Spleen (tissue), 11 donors: ENCODE measurements around the gene SFXN2. TPM values are rescaled to one million over a fixed set of nuclear protein-coding genes. Genes with fewer than 3 reads are reported as not detected.
"Not testable (repeated sequence)": the region's sequence is repeated elsewhere in the genome, so short reads cannot be mapped to it uniquely, and the experiment has no call there.

ENCODE experiments used
- DNase-seq: peaks from one replicate; pipeline ENCODE4 v3.0.0-alpha.2; 2020
- H3K27ac ChIP-seq, 8 donors: fragments of 200-600 bp; sonication (generic) in 7 of 8; 1 replicate in 4 of 8; 2 replicates in 4 of 8; pipeline versions ENCODE4 v1.5.0 to v1.8.0; 2016 to 2021; ENCODE audit warnings: inconsistent platforms in 4 of 8, mild to moderate bottlenecking in 4 of 8, moderate library complexity in 1 of 8
- H3K27me3 ChIP-seq, 7 donors: fragments of 200-600 bp; sonication (generic) in 6 of 7; replicated peaks in 1 of 7; 1 replicate in 4 of 7; 2 replicates in 3 of 7; pipeline versions ENCODE4 v1.5.0 to v1.8.0; 2016 to 2021; ENCODE audit warnings: inconsistent platforms in 3 of 7, mild to moderate bottlenecking in 1 of 7
- H3K36me3 ChIP-seq, 6 donors: fragments of 200-600 bp; sonication (generic) in 5 of 6; 1 replicate in 4 of 6; 2 replicates in 2 of 6; pipeline versions ENCODE4 v1.5.0 to v1.8.0; 2016 to 2021; ENCODE audit warnings: inconsistent platforms in 2 of 6
- H3K4me1 ChIP-seq, 6 donors: fragments of 200-600 bp; sonication (generic) in 5 of 6; 1 replicate in 3 of 6; 2 replicates in 3 of 6; pipeline versions ENCODE4 v1.5.0 to v1.8.0; 2016 to 2021; ENCODE audit warnings: inconsistent platforms in 3 of 6
- H3K4me3 ChIP-seq, 8 donors: fragments of 200-600 bp; sonication (generic) in 7 of 8; 1 replicate in 4 of 8; 2 replicates in 4 of 8; pipeline versions ENCODE4 v1.5.0 to v1.8.0; 2016 to 2021; ENCODE audit warnings: inconsistent platforms in 4 of 8, mild to moderate bottlenecking in 4 of 8, moderate library complexity in 2 of 8
- H3K9me3 ChIP-seq, 8 donors: fragments of 200-600 bp; sonication (generic) in 7 of 8; 1 replicate in 4 of 8; 2 replicates in 4 of 8; pipeline versions ENCODE4 v1.5.0 to v1.8.0; 2016 to 2021; ENCODE audit warnings: inconsistent platforms in 4 of 8
- POLR2A ChIP-seq, 3 donors: fragments of 450-650 bp; IDR thresholded peaks; one replicate each; pipeline ENCODE4 v1.5.1; 2017; ENCODE audit warnings: antibody characterized with exemption in 3 of 3, mild to moderate bottlenecking in 1 of 3
- POLR2AphosphoS5 ChIP-seq, 3 donors: sonication (generic); formaldehyde crosslinking; IDR thresholded peaks; one replicate each; pipeline ENCODE4 v1.5.1; 2017; ENCODE audit warnings: antibody characterized with exemption in 3 of 3
- WGBS, 5 donors: extraction: QIAGEN DNeasy Blood & Tissue Kit in 3 of 5; methylation state at CpG; one replicate each; pipeline versions ENCODE4 v1.1.5 to v1.1.7; 2013 to 2018; 5-methylcytosine and 5-hydroxymethylcytosine counted together
- intact Hi-C: fragments of 100-400 bp; cut with DNase I; formaldehyde crosslinking; loops from one replicate; pipeline ENCODE4 v1.15.0; 2023; ENCODE audit warnings: low total_unique reads
- polyA plus RNA-seq, 3 donors: library from polyadenylated mRNA; stranded (reverse); fragments of 200-250 nt; gene quantifications; one replicate each; pipeline ENCODE4 v1.2.1, GENCODE V29; 2013
- total RNA-seq, 7 donors: library from RNA; depleted of rRNA in 3 of 7; stranded (reverse); fragments of >200 nt in 3 of 7; fragmentation: NEBNext Ultra II Directional in 4 of 7; extraction: Animal tissue kit (Norgen Biotek cat#: 25700) in 4 of 7; gene quantifications; one replicate each; pipeline versions ENCODE4 v1.1.0 to v1.2.1, GENCODE V29; 2016 to 2021
- TF ChIP-seq, protein P1 (sequence below), 11 experiments: fragments of 200-600 bp in 7 of 11; fragments of 450-650 bp in 4 of 11; sonication (generic) in 4 of 11; IDR thresholded peaks in 8 of 11; conservative IDR thresholded peaks in 3 of 11; 1 replicate in 7 of 11; 2 replicates in 4 of 11; pipeline versions ENCODE4 v1.4.0 to v1.8.0; 2016 to 2021; ENCODE audit warnings: antibody characterized with exemption in 11 of 11, inconsistent platforms in 4 of 11, mild to moderate bottlenecking in 1 of 11
- donor health status: healthy with polysubstance abuse.
- donor health status: DM: no; HTN: no; CAD: no; lungs with moderate emphysema.
- donor health status: DM: no; HTN: no; CAD: no.
- donor health status: Bipolar disorder and iron deficiency.
- donor health status: healthy.
- donor health status: DM: no; HTN: no; CAD: no.
- donor health status: DM: yes; HTN: yes; CAD: no.

Gene SFXN2
- total and polyA plus RNA-seq, 10 donors: 3.0 to 12.8 (median 9.8) TPM

- TF ChIP-seq POLR2A (IDR thresholded peaks at IDR 0.05): no peak
- TF ChIP-seq POLR2AphosphoS5 (IDR thresholded peaks at IDR 0.05): no peak
- intact Hi-C loops: no loop called here
- Histone ChIP-seq H3K9me3 (no peaks in the 10 kb centered on the region), H3K4me3 (no peak overlapping the region), H3K4me1 (peaks cover 0 to 16% (median 10%) of the 10 kb centered on the region in 6 donors), H3K27ac (peak overlapping the region in 2 of 8 donors; percentile 3 to 28), H3K36me3 (peaks cover 0 to 32% (median 5%) of the 10 kb centered on the region in 6 donors), H3K27me3 (no peaks in the 10 kb centered on the region)
- DNase-seq: no peak
- WGBS, 5 donors: 76 to 90% (median 83%) methylated on average over 4 of the region's 4 CpGs
Measured at GRCh38 chr10:102682981-102683380, 31.5 kb upstream of the SFXN2 start.

DNA sequence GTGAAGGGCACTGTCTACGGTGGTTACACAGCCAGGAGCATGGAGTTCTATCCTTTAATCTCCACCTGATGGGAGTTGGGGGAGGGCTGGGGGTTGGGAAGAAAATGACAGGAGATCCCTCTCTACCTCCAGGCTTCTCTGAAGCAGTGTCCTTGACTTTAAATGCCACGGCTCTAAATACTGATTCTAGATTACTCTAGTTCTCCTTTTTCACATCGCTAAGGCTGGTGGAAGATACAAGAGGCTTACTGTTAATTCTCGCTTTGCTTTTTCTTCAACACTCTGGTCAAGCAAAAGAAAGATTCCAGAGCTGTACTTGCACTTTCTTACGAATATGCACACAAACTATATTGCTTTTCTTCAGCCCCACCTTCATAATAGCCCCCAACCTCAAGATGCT is 30.7 kb upstream of the SFXN2 start:
- H3K9me3 ChIP-seq: no peaks in the 10 kb centered on the region
- peaks cover 0 to 35% (median 5%) of the 10 kb centered on the region in 6 donors for H3K36me3 ChIP-seq
- intact Hi-C loops: no loop called here
- peaks cover 0 to 8% (median 4%) of the 10 kb centered on the region in 6 donors for H3K4me1 ChIP-seq
- H3K27me3 ChIP-seq: no peaks in the 10 kb centered on the region
- WGBS, 5 donors: 70 to 88% (median 73%) methylated on average over 5 of the region's 5 CpGs
- TF ChIP-seq POLR2A (IDR thresholded peaks at IDR 0.05) (no peak), POLR2AphosphoS5 (IDR thresholded peaks at IDR 0.05) (no peak)
- TF ChIP-seq, protein P1, sequence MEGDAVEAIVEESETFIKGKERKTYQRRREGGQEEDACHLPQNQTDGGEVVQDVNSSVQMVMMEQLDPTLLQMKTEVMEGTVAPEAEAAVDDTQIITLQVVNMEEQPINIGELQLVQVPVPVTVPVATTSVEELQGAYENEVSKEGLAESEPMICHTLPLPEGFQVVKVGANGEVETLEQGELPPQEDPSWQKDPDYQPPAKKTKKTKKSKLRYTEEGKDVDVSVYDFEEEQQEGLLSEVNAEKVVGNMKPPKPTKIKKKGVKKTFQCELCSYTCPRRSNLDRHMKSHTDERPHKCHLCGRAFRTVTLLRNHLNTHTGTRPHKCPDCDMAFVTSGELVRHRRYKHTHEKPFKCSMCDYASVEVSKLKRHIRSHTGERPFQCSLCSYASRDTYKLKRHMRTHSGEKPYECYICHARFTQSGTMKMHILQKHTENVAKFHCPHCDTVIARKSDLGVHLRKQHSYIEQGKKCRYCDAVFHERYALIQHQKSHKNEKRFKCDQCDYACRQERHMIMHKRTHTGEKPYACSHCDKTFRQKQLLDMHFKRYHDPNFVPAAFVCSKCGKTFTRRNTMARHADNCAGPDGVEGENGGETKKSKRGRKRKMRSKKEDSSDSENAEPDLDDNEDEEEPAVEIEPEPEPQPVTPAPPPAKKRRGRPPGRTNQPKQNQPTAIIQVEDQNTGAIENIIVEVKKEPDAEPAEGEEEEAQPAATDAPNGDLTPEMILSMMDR (IDR thresholded peaks at IDR 0.05 in 8 of 11, conservative IDR thresholded peaks at IDR 0.05 in 3 of 11): no peak
- no peak for DNase-seq
- H3K4me3 ChIP-seq: no peak overlapping the region
- peak overlapping the region in 3 of 8 donors; percentile 3 to 40 (median 28) for H3K27ac ChIP-seq

DNA sequence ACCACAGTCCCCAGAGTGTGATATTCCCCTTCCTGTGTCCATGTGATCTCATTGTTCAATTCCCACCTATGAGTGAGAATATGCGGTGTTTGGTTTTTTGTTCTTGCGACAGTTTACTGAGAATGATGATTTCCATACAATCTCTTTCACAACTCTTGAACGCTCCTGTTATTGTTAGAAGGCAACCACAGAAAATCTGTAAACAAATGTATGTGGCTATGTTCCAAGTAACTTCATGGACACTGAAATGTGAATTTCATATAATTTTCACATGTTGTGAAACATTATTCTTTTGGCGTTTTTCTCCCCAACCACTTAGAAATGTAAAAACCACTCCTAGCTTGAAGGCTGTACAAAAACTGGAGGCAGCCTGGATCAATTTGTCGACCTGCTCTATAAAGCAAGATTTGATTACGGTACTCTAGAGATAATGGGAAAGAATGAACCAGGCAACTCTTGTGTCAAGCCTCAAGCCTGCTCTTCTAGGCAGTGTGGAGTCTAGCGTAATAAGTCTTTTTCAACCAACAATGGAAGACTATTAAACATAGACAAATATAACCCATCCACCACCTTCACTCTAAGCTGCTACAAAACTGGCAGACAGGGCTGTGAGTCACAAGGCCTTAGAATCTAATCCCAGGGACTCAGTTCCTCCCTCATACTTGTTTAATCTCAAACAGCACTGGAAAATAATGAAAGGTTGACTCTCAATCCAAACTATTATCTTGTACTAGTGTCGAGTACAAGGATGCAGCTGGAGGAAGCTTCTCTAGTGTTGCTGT is 23.0 kb upstream of the SFXN2 start:
- Histone ChIP-seq H3K27me3 (no peaks in the 10 kb centered on the region), H3K36me3 (peaks cover 0 to 31% (median 0%) of the 10 kb centered on the region in 6 donors), H3K4me3 (no peak overlapping the region), H3K27ac (no peak overlapping the region), H3K4me1 (no peaks in the 10 kb centered on the region), H3K9me3 (no peaks in the 10 kb centered on the region)
- intact Hi-C loops: no loop called here
- no peak for TF ChIP-seq POLR2AphosphoS5 (IDR thresholded peaks at IDR 0.05)
- no peak for TF ChIP-seq POLR2A (IDR thresholded peaks at IDR 0.05)
- TF ChIP-seq, protein P1 (IDR thresholded peaks at IDR 0.05 in 8 of 11, conservative IDR thresholded peaks at IDR 0.05 in 3 of 11): no peak
- DNase-seq: no peak
- 78 to 89% (median 82%) methylated on average over 8 of the region's 8 CpGs for WGBS, 5 donors

DNA sequence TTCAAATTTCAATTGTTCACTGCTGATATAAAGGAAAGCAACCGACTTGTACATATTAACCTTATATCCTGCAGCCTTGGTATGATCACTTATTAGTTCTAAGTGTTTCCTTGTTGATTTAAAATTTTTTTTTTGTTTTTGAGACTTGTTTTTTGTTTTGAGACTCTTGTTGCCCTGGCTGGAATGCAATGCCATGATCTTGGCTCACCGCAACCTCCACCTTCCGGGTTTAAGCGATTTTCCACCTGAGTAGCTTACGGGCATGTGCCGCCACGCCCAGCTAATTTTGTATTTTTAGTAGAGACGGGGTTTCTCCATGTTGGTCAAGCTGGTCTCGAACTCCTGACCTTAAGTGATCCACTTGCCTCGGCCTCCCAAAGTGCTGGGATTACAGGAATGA is 19.0 kb upstream of the SFXN2 start:
- H3K27me3 ChIP-seq, H3K4me3 ChIP-seq, H3K27ac ChIP-seq, H3K9me3 ChIP-seq, intact Hi-C loops, DNase-seq, H3K4me1 ChIP-seq: not testable (repeated sequence)
- peaks cover 0 to 58% (median 18%) of the 10 kb centered on the region in 6 donors for H3K36me3 ChIP-seq
- 94 to 97% (median 95%) methylated on average over 10 of the region's 10 CpGs for WGBS, 5 donors

DNA sequence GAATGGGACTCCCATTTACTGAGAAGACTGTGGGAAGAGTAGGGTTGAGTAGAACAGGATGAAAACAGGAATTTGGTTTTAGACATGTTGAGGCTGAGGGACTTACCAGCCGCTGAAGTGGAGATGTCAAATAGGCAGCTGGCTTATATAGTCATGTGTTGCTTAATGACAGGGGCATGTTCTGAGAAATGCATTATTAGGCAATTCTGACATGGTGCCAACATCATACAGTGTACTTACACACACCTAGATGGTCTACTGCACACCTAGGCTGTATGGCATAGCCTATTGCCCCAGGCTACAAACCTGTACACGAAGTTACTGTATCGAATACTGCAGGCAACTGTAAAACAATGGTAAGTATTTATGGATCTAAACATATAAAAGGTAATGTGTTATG is 17.7 kb upstream of the SFXN2 start:
- no peak for TF ChIP-seq POLR2A (IDR thresholded peaks at IDR 0.05)
- TF ChIP-seq, protein P1 (IDR thresholded peaks at IDR 0.05 in 8 of 11, conservative IDR thresholded peaks at IDR 0.05 in 3 of 11): no peak
- no peak for TF ChIP-seq POLR2AphosphoS5 (IDR thresholded peaks at IDR 0.05)
- intact Hi-C loops: no loop called here
- Histone ChIP-seq H3K36me3 (peaks cover 0 to 61% (median 18%) of the 10 kb centered on the region in 6 donors), H3K4me1 (peaks cover 0 to 2% (median 0%) of the 10 kb centered on the region in 6 donors), H3K4me3 (no peak overlapping the region), H3K27ac (no peak overlapping the region), H3K9me3 (no peaks in the 10 kb centered on the region), H3K27me3 (no peaks in the 10 kb centered on the region)
- no peak for DNase-seq
- WGBS, 5 donors: 85 to 96% (median 90%) methylated on average over 3 of the region's 3 CpGs
